Ishikawa (cell line): ENCODE data around the gene CDC42EP3.

Source experiments
- CEBPB ChIP-seq: IDR thresholded peaks from 2 replicates; pipeline ENCODE4 v1.6.1; 2012
- EGR1 ChIP-seq: IDR thresholded peaks from 2 replicates; pipeline ENCODE4 v1.6.1; 2012
- EP300 ChIP-seq: IDR thresholded peaks from 2 replicates; pipeline ENCODE4 v1.6.1; 2012; ENCODE audit warnings: borderline replicate concordance
- NFIC ChIP-seq: IDR thresholded peaks from 2 replicates; pipeline ENCODE4 v1.6.1; 2012
- TAF1 ChIP-seq: IDR thresholded peaks from 2 replicates; pipeline ENCODE4 v1.6.1; 2012; ENCODE audit warnings: low read depth, mild to moderate bottlenecking
- TCF12 ChIP-seq: IDR thresholded peaks from 2 replicates; pipeline ENCODE4 v1.6.1; 2012; ENCODE audit warnings: low read depth
- TEAD4 ChIP-seq: IDR thresholded peaks from 2 replicates; pipeline ENCODE4 v1.6.1; 2012
- TF ChIP-seq, protein P1 (sequence below): IDR thresholded peaks from 2 replicates; pipeline ENCODE4 v1.6.1; 2012
- TF ChIP-seq, protein P2 (sequence below): IDR thresholded peaks from 2 replicates; pipeline ENCODE4 v1.6.1; 2012

DNA sequence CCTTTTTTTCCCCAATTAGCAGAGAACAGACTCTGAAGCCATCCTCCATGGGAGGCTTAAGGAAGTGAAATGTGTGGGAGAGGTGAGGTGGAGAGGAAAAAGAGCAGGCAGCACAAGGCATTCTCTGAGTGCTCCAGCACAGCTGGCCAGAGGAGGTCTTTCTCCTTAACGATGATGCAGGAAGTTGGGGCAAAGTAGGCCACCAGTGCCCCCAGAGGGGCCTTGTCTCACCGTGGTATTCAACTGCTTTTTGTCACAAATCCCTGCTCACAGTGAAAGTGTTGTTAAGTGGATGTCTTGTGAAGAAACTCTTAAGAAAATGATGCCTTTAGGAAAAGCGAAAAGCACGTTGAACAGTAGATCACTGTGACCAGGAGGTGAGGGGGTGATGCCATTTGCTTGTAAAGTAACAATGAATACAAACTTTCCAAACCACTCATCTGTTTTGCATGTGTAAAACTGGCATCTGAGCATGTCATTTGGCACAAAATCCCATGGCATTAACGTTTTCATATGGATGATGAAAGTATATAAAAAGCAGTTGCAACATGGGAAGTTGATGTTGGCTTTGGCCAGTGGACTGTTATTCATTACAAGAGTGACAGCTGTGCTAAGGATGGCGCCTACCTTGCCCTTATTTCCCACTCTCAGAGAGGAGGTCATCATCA lies 49.2 kb upstream of the CDC42EP3 start:
- TF ChIP-seq TCF12 = no peak
- TF ChIP-seq, protein P1, sequence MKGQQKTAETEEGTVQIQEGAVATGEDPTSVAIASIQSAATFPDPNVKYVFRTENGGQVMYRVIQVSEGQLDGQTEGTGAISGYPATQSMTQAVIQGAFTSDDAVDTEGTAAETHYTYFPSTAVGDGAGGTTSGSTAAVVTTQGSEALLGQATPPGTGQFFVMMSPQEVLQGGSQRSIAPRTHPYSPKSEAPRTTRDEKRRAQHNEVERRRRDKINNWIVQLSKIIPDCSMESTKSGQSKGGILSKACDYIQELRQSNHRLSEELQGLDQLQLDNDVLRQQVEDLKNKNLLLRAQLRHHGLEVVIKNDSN = no peak
- no peak for TF ChIP-seq NFIC
- TF ChIP-seq EGR1 = no peak
- TF ChIP-seq EP300 = no peak
- TF ChIP-seq CEBPB = no peak
- TF ChIP-seq TEAD4 = no peak
- no peak for TF ChIP-seq TAF1
- TF ChIP-seq, protein P2, sequence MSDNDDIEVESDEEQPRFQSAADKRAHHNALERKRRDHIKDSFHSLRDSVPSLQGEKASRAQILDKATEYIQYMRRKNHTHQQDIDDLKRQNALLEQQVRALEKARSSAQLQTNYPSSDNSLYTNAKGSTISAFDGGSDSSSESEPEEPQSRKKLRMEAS = no peak
